Kidney (tissue), 14 donors: ENCODE measurements around the gene KRTAP21-2. TPM values are rescaled to one million over a fixed set of nuclear protein-coding genes. Genes with fewer than 3 reads are reported as not detected.

ENCODE experiments used
- DNase-seq, 5 donors: peaks; one replicate each; pipeline ENCODE4 v3.0.0-alpha.2; 2013 to 2020
- FAIRE-seq: peaks from 2 replicates; lab custom pipeline; 2012; peaks lifted over from hg19 to GRCh38; lab: Jason Lieb, UNC
- H3K27ac ChIP-seq, 2 donors: one replicate each; pipeline ENCODE4 v1.7.0; 2013; ENCODE audit warnings: low read depth in 2 of 2, low read length in 2 of 2, inconsistent platforms in 1 of 2
- H3K27me3 ChIP-seq: one replicate; pipeline ENCODE4 v1.7.1; 2013; ENCODE audit warnings: low read length, inconsistent platforms; ENCODE audit not compliant: control insufficient read depth, insufficient read depth
- H3K36me3 ChIP-seq, 3 donors: one replicate each; pipeline versions ENCODE4 v1.7.0 to v1.7.1; 2013; ENCODE audit warnings: low read length in 3 of 3, control low read depth in 1 of 3, inconsistent platforms in 1 of 3; ENCODE audit not compliant: insufficient read depth in 3 of 3, control insufficient read depth in 2 of 3
- H3K4me1 ChIP-seq, 3 donors: one replicate each; pipeline versions ENCODE4 v1.7.0 to v1.7.1; 2013; ENCODE audit warnings: low read length in 3 of 3, inconsistent platforms in 1 of 3, low read depth in 1 of 3; ENCODE audit not compliant: control insufficient read depth in 2 of 3, insufficient read depth in 2 of 3
- H3K4me3 ChIP-seq, 3 donors: one replicate each; pipeline versions ENCODE4 v1.7.0 to v1.8.1; 2013; ENCODE audit warnings: low read length in 3 of 3, control low read depth in 1 of 3, inconsistent platforms in 1 of 3
- H3K9ac ChIP-seq, 3 donors: one replicate each; pipeline versions ENCODE4 v1.7.0 to v1.7.1; 2013; ENCODE audit warnings: low read length in 3 of 3, control low read depth in 1 of 3, inconsistent platforms in 1 of 3
- H3K9me3 ChIP-seq, 3 donors: one replicate each; pipeline versions ENCODE4 v1.7.0 to v1.7.1; 2013; ENCODE audit warnings: low read length in 3 of 3, control low read depth in 1 of 3, inconsistent platforms in 1 of 3; ENCODE audit not compliant: control insufficient read depth in 2 of 3, insufficient read depth in 1 of 3
- intact Hi-C: fragments of 100-400 bp; cut with DNase I; formaldehyde crosslinking; loops from one replicate; pipeline ENCODE4 v1.11.1; 2022
- polyA plus RNA-seq: library from polyadenylated mRNA; stranded (reverse); fragments of 350-450 nt; fragmentation: Illumina TruSeq; extraction: RNeasy Lipid Tissue Mini Kit (QIAGEN cat#74804); gene quantifications from one replicate; pipeline ENCODE4 v1.2.3, GENCODE V29; 2014; ENCODE audit warnings: low read depth, low replicate concordance; ENCODE audit not compliant: insufficient read depth
- total RNA-seq: library from RNA; stranded (reverse); fragmentation: NEBNext Ultra II Directional; extraction: Animal tissue kit (Norgen Biotek cat#: 25700); gene quantifications from one replicate; pipeline ENCODE4 v1.2.1, GENCODE V29; 2021
- TF ChIP-seq, protein P1 (sequence below): IDR thresholded peaks from 3 replicates; pipeline ENCODE4 v1.5.1; 2012; ENCODE audit warnings: mild to moderate bottlenecking, moderate library complexity, borderline replicate concordance; ENCODE audit not compliant: insufficient read depth; ENCODE audit errors: extremely low read depth
- donor health status: control.
- donor health status: control.
- donor health status: control.
- donor health status: control.
- donor health status: control.
- donor health status: DM: yes; HTN: yes; CAD: no.
- donor health status: Normal renal cell carcinoma (clear cell type).

Gene KRTAP21-2
- total and polyA plus RNA-seq, 2 donors from 2014 or later, result not detected

- FAIRE-seq, result no peak
Measured at GRCh38 chr21:30740462-30740861, 6.6 kb downstream of the KRTAP21-2 start.

DNA sequence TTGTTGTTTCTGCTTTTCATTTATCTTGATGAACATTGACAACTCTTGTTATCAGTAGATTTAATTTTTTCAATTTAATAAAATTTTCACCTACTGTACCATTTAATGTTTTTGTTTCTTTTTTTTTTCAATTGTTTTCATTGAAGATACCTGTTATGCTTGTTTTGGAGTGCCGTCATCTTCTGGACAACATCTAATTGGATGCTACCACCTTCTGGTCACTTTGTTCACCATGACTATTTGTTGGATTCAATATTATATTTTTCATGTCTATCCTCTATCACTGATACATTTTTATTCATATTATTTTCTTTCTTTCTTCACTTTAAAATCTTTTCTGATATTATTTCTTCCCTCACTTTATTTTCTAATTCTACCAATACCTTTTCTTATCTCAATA, 14.0 kb downstream of the KRTAP21-2 start:
- H3K36me3 ChIP-seq, result no peaks in the 10 kb centered on the region
- intact Hi-C loops, result no loop called here
- peak; percentile 17 for FAIRE-seq

More at GRCh38 chr21:30740462-30740861, 6.6 kb downstream of the KRTAP21-2 start:
- no peak for DNase-seq
- Histone ChIP-seq H3K4me1 (no peaks in the 10 kb centered on the region), H3K27ac (no peak overlapping the region), H3K4me3 (no peak overlapping the region), H3K9me3 (no peaks in the 10 kb centered on the region), H3K27me3 (no peaks in the 10 kb centered on the region), H3K36me3 (no peaks in the 10 kb centered on the region), H3K9ac (no peak overlapping the region)
- TF ChIP-seq, protein P1, sequence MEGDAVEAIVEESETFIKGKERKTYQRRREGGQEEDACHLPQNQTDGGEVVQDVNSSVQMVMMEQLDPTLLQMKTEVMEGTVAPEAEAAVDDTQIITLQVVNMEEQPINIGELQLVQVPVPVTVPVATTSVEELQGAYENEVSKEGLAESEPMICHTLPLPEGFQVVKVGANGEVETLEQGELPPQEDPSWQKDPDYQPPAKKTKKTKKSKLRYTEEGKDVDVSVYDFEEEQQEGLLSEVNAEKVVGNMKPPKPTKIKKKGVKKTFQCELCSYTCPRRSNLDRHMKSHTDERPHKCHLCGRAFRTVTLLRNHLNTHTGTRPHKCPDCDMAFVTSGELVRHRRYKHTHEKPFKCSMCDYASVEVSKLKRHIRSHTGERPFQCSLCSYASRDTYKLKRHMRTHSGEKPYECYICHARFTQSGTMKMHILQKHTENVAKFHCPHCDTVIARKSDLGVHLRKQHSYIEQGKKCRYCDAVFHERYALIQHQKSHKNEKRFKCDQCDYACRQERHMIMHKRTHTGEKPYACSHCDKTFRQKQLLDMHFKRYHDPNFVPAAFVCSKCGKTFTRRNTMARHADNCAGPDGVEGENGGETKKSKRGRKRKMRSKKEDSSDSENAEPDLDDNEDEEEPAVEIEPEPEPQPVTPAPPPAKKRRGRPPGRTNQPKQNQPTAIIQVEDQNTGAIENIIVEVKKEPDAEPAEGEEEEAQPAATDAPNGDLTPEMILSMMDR, result no peak
- intact Hi-C loops, result no loop called here

DNA sequence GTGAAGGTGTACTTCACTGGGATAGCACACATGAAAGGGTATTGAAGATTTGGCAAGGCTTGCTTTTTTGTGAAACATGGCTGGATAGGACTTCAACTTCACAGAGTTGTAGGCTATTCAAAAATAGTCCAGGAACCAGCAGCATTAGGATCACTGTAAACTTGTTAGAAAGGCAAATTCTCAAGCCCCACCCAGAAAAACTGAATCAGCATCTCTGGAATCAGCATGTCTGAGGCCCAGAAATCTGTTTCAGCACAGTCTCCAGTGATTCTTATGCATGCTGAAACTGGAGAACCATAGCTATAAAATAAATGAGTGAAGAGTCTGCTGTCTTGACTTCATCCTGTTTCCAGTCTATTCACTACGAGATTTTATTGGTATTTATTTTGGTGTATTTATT, 20.3 kb downstream of the KRTAP21-2 start:
- no peak for FAIRE-seq
- H3K27me3 ChIP-seq, result no peaks in the 10 kb centered on the region
- H3K9ac ChIP-seq, result no peak overlapping the region
- TF ChIP-seq, protein P1, result no peak
- DNase-seq, result no peak
- H3K27ac ChIP-seq, result no peak overlapping the region
- H3K9me3 ChIP-seq, result no peaks in the 10 kb centered on the region
- intact Hi-C loops, result no loop called here
- H3K4me3 ChIP-seq, result no peak overlapping the region
- H3K36me3 ChIP-seq, result no peaks in the 10 kb centered on the region
- H3K4me1 ChIP-seq, result no peaks in the 10 kb centered on the region

More for the DNA sequence above, 14.0 kb downstream of the KRTAP21-2 start:
- TF ChIP-seq, protein P1, result no peak
- no peak overlapping the region for H3K9ac ChIP-seq
- no peaks in the 10 kb centered on the region for H3K9me3 ChIP-seq
- no peaks in the 10 kb centered on the region for H3K27me3 ChIP-seq
- no peak for DNase-seq
- H3K27ac ChIP-seq, result no peak overlapping the region
- H3K4me3 ChIP-seq, result no peak overlapping the region
- H3K4me1 ChIP-seq, result no peaks in the 10 kb centered on the region

DNA sequence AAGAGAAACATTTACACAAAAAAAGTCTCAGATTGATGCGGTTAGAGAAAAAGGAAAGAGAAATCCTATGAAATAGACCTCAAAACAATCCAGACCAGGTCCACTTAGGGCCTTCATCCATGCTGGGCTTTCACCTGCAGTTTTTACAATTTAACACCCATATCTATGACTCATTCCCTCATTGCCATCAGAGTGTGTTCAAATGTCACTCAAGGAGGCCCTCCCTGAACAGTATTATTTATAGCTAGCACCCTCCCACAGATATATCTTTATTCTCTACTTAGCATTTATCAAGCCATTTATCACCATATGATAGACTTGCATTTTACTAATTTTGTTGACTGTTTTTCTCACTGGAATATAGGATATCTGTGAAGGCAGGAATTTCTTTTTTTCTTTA, 27.7 kb downstream of the KRTAP21-2 start:
- Histone ChIP-seq H3K9ac (no peak overlapping the region), H3K9me3 (no peaks in the 10 kb centered on the region), H3K4me3 (no peak overlapping the region), H3K27ac (no peak overlapping the region), H3K36me3 (no peaks in the 10 kb centered on the region), H3K4me1 (no peaks in the 10 kb centered on the region), H3K27me3 (no peaks in the 10 kb centered on the region)
- FAIRE-seq (no peak), DNase-seq (no peak)
- TF ChIP-seq, protein P1, result no peak
- intact Hi-C loops, result no loop called here
